Measurements from ENCODE around the gene SDHAF3.
"Not testable (repeated sequence)": the region's sequence is repeated elsewhere in the genome, so short reads cannot be mapped to it uniquely, and the experiment has no call there.

SDHAF3 gene

DNA sequence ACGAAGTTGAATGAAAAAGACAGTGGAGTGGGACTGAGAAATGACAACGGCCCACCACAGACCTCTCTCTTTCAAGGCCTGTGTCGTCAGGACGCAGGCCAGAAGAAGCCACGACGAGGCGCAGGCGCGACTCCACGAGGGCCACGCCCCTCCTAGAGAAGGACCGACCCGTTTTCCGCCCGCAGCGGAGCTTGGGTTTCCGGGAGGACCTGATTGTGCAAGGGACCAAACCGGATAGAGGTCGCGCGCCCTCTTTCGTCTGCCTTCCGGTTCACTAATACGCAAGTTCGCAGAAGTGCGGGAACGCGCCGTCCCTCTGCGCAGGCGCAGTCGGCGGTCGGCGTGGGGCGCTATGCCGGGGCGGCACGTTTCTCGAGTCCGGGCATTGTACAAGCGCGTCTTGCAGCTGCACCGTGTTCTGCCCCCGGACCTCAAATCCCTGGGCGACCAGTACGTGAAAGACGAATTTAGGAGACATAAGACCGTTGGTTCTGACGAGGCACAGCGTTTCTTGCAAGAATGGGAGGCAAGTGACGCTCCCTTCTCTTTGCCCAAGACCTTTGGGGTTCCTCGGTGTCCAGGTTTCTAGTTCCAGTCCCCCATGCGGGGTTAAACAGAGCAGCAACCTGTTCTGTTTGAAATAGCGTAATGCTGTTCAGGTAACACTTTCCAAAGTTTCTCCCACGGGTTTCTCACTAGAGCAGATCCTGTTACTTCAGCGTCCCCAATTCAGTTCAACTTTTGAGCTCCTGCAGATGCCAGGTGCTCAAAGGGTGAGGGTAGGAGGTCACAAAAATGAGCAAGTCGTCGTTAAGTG lies at the start of gene SDHAF3:
Gene SDHAF3 (plus strand): TSS at position 327 of the 817 bp plus-strand sequence. CDS start 26 bp downstream, at position 353.
- DNase-seq: peak; percentile 97

DNA sequence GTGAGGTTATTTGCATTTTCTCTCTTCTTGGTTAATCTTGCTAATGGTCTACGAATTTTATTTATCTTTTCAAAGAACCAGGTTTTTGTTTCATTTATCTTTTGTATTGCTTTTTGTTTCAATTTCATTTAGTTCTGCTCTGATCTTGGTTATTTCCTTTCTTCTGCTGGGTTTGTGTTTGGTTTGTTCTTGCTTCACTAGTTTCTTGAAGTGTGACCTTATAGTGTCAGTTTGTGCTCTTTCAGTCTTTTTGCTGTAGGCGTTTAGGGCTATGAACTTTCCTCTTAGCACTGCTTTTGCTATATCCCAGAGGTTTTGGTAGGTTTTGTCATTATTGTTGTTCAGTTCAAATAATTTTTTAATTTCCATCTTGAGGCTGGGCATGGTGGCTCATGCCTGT lies 45.5 kb upstream of the SDHAF3 start:
- not testable (repeated sequence) for DNase-seq

DNA sequence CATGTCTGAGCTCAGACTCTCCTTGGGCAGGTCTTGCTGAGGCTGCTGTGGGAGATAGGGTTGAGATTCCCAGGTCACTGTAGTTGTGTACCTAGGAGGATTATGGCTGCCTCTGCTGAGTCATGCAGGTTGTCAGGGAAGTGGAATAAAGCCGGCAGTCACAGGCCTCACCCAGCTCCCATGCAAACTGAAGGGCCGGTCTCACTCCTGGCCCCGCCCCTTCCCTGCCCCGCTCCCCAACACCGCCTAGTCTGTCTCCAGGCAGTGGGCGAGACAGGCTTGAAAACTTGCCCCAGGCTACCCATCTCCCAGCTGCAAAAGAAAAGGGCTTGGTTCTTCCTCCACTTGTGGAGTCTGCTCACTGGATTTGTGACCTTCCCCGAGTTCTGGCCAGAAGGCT lies 41.6 kb upstream of the SDHAF3 start:
- no peak for DNase-seq

- DNase-seq: no peak
These were observed 39.2 kb upstream of the SDHAF3 start for GRCh38 chr7:97078023-97078969.

- DNase-seq: no peak
These were observed 38.2 kb upstream of the SDHAF3 start for GRCh38 chr7:97079300-97079699.

GRCh38 chr7:97081521-97082300 lies 35.8 kb upstream of the SDHAF3 start:
- no peak for DNase-seq

DNA sequence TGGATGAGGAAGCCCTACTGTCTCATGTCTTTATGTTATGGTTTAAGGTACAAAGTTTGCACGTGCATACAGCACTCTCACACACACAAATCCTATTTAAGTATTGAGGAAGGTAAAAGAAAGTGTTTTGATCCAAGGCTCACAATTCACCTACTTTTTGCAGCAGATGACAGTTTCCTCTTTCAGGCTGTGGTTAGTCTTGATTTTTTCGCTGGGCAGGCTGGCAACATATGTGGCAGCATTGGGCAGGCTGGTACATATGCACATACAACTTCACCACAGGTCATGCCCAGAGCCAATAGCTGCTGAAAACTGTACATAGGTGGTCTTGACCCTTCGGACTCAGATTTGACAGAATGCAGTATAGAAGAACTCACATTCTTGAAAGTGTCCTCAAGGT lies 29.1 kb upstream of the SDHAF3 start:
- no peak for DNase-seq

- no peak for DNase-seq
These were observed 27.7 kb upstream of the SDHAF3 start for GRCh38 chr7:97089771-97090170.

DNA sequence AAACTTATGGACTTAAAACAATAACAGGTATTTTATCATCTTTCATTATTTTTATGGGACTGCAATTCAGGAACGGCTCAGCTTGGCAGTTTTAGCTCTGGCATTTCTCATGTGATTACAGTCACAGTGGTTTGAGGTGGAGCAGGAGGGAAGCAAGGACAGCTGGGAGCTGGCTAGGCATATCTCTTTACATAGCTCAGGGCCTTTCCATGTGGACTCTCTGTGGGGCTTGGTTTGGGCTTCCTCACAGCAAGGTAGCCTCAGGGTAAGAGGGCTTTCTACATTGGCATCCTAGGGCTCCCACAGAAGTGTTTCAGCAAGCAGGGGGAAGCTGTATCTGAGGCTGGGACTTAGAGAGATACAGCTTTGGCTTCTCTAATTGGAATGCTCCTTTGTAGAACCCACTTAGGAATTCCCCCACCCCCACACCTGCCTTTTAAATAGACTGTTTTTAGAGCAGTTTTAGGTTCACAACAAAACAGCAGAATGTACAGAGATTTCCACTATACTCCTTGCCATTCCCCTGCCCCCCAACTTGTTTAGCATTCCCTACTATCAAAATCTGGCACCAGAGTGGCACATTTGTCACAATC lies 26.6 kb upstream of the SDHAF3 start:
- no peak for DNase-seq

DNA sequence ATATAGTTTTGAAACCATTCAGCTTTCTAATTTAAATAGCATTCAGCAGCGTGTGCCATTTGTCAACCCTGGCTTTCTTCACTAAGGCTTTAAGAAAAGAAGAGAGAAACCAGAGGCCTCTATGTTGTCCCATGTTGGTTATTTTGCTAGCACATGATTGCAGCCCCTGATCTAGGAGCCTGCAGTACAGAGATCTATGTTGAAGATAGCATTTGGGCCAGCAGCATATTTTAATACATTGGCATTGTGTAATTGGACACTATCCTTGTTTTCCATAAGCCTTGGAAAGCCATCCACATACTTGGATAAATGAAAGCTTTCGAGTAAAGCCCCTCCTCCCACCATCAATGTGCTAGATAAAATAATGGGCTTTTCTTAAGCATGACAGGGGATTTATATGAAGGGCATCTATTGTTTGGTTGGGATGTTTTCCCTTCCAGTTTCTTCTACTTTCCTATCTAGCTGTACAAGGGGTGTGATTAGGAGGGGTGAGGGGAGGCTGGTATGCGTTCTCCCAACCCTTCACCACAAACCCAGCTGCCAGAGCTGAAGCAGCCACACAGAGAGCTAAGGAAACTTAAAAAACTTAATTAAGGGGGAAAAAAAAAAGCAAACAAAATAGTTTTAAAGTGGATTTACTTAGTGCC lies 23.1 kb upstream of the SDHAF3 start:
- DNase-seq: no peak

DNA sequence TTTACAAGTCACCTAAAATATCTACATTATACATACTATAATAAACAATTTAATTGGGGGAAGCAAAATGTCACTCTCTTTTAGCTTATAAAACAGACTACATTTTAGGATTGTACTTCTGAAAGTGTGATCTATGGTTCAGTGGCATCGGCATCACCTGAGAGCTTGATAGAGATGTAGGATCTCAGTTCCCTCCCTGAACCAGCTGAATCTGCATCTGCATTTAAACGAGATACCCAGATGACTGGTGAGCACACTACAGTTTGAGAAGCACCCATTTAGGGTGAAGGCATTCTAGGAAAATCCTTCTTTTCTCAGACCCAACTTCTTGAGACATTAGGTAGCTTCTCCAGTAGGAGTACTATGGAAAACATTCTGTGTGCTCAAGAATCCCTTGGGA lies 21.5 kb upstream of the SDHAF3 start:
- DNase-seq: no peak

DNA sequence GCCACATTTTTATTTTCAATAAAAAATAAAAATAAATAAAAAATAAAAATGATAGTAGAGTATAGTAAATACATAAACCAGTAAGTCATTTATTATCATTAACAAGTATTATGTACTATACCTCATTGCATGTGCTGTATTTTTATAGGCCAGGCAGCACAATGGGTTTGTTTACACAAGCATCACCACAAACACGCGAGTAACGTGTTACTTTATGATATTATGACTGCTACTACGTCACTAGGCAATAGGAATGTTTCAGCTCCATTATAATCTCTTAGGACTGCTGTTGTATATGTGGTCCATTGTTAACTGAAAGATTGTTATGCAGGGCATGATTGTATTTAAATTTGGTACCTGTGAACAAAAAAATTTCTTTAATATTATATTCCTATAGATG lies 20.8 kb upstream of the SDHAF3 start:
- DNase-seq: no peak

DNA sequence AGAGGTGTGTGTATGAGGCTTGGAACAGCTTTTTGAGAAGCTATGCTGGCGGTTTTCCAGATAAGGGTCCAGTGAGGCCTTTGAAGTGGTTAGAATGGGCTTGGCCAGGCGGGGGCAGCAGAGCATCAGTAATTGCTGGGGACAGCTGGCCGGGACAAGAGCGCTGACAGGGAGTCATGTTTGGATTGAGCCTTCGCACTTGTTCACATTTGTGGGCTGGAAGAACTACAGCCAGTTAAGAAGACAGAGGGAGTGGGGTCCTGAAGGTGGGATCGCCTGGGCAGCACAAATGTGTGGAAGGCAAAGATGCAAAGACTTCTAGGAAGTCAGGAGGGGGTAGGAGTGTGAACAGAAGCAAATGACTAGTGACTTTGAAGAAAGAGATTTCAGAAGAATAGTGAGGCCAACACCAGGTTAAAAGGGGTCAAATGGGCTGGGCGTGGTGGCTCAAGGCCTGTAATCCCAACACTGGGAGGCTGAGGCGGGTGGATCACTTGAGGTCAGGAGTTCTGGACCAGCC lies 12.7 kb upstream of the SDHAF3 start:
- peak; percentile 39 for DNase-seq

- no peak for DNase-seq
These were observed 10.2 kb upstream of the SDHAF3 start for GRCh38 chr7:97107192-97107800.

- DNase-seq: no peak
These were observed 1.2 kb upstream of the SDHAF3 start for GRCh38 chr7:97116308-97116707.

DNA sequence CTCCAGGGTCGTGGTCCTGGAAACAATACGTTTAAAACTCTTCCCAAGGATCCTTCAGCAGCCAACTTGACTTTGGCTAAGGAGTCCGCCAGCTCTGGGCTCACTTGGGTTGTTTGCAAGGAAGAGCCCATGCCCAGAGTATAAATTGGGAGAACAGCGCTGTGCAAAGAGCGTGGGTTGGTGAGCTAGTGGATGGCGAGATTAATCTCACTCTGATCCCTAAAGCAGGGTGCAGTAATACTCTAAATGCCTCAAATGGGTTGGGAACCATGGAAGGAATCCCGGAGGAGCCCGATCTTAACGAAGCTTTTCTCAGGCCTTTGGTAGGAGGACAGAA lies 495 bp upstream of the SDHAF3 start:
- no peak for DNase-seq

DNA sequence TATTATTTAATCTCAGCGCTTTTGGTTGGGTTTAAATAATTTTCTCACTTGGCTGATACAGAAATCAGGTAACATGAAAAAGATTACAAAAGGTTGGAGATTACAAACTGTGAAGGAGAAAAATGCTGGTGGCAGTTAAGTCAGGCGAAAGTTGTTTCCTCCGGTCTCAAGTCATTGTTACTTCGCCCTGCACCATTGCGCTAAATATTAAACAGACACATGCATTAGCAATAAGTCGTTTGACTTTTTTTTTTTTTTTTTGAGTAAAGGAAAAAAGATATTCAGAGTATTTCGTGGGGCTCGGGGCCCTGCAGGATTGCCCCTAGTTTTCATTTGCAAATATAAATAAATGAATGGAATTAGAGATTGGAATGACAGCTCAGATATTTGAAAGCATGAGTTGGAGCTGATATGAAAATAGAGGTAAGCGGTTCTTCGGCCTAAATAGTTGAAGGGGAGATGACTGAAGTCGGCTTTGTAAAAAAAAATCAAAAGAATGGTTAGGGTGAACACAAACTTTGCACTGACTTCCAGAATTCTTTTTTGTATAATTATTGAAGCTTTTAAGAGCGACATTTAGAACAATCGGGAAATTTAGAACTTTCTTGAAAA lies 914 bp downstream of the SDHAF3 start:
- no peak for DNase-seq

DNA sequence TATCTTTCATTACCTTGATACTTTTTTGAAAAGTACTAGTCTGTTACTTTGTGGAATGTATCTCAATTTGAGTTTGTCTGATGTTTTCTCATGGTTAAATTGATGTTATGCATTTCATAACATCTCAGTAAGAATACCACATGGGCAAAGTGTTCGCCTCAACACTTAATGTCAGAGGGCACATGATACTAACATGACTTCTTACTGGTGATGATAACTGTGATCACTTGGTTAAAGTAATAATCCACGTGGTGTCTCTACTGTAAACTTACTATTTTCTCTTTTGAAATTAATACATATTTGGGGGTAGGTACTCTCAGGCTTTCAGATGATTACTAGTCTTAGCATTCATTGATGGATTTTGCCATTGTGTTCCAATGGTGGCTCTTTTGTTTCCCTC lies 2.2 kb downstream of the SDHAF3 start:
- DNase-seq: no peak

DNA sequence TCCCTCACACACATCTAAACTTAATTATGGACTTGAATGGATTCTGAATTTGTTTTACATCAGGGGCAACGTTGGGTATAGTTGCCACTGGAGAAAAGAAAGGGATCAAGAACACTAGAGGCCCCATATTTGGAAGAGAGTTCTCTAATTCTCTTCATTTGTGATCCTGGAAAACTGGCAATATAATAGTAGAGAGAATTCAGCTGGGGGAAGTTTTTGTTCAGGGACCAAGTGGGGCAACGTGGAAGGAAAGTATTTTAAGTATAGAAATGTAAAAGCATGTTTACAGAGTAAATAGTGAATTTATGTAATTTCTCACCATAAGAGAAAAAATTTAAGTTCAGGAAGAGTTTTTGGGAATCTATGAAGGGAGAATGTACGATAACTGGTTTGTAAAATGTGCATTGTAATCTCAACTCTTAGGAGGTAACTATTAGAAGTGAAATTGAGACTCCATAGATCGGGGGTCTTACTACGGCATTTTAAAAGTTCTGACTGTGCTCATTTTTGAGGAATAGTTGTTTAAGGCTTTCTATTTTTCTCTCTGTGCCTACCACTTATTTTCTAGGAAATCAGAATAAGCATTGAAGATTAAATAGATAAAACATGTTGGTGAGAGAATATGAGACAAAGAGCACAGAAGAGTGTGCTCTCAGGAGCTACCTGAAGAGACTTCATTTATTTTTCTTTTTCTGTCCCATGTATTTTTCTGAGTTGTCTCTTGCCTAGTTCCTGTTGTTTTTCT lies 3.4 kb downstream of the SDHAF3 start:
- no peak for DNase-seq

DNA sequence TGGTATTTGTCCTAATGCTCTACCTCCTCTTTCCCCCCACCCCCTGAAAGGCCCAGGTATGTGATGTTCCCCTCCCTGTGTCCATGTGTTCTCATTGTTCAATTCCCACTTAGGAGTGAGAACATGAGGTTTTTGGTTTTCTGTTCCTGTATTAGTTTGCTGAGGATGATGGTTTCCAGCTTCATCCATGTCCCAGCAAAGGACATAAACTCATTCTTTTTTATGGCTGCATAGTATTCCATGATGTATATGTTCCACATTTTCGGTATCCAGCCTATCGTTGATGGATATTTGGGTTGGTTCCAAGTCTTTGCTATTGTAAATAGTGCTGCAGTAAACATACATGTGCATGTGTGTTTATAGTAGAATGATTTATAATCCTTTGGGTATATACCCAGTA lies 5.6 kb downstream of the SDHAF3 start:
- not testable (repeated sequence) for DNase-seq
